Activated CD8-positive, alpha-beta memory T cell treated with anti-CD3 and anti-CD28 coated beads, Interleukin-2, amount 50 U/mL, for 24 hours (primary cell): Measurements from ENCODE around the gene TBC1D24.

Experiments
- DNase-seq: peaks from one replicate; pipeline ENCODE4 v3.0.0-alpha.2; 2020; ENCODE audit errors: extremely low read depth

TBC1D24 gene

DNA sequence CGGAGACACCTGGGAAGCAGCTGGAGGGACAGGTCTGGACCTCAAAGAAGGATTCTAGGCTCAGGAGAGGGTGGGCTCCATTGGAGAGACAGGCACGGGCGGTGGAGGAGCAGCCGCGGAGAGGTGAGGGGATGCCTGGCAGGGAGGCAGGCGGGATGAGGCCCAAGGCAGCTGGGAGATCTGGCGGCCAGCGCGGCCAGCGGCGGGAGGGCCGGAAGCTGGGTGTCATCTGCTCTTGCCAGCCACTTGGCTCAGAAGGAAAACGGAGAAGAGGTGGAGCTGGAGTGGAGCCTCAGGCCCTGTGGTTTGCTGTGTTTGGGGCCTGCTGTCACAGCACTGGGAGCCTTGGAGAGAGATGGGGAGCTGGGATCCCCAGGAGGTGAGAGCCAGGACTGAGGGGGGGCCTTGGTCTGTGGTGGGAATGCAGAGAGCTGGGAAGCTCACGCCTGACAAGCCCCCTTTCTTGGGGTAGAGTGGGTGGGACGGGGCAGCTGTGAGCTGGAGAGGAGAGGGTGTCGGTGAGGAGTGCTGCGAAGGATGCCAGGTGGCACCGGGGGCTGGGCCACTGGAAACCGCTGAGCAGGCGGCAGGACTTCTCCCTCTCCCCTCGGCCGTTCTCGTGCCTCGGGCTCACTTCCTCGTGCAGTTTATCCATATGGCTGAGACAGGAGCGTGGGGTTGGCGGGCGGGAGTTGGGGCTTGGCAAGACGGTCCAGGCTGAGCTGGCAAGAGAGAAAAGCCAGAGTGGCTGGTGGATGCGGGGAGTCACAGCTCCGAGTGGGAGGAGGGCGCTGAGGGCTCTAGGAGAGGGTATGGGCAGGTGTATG lies 8.0 kb downstream of the TBC1D24 start:
- DNase-seq = no peak

DNA sequence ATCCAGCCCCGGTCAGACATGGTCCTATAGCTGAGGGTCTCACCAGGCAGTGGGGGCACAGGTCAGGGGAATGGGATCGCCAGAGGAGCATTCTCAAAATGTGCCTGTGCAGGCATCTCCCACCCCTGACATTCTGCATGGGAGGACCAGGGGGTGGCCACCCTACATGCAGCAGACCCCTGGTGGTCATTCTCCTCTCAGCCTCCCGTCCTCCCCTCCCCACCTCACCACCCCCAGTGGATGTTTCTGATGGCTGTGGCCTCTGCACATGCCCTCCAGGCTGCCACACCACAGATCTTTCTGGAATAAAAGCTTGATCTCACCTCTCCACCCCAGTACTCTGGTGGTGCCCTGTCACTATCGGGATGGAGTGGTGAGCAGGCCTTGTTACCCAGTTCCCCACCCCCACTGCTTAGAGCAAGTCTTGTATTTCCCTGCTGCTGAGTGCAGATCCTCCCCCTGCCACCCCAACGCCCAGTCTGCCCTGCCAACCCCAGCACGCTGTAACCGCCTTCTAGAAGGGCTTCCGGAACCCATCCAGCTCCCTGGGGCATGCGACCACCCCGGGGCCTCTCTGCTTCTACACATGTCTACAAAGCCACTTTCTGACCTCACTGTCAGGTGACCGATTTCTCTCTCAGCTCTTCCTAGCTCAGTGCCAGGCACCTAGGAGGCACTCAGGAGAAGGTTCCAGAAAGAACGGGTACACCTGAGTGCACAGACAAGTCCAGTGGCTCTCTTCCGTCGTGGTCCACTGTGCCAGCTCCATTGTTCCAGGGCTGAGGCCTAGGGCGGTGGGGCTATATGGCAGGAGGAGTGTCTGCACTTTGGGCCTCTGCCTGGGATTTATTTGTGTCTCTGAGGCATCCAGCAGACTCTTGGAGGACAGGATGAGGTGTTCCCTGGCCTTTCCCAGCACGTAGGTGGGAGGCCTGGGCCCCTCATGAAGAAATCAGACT lies 9.3 kb downstream of the TBC1D24 start:
- DNase-seq = no peak

DNA sequence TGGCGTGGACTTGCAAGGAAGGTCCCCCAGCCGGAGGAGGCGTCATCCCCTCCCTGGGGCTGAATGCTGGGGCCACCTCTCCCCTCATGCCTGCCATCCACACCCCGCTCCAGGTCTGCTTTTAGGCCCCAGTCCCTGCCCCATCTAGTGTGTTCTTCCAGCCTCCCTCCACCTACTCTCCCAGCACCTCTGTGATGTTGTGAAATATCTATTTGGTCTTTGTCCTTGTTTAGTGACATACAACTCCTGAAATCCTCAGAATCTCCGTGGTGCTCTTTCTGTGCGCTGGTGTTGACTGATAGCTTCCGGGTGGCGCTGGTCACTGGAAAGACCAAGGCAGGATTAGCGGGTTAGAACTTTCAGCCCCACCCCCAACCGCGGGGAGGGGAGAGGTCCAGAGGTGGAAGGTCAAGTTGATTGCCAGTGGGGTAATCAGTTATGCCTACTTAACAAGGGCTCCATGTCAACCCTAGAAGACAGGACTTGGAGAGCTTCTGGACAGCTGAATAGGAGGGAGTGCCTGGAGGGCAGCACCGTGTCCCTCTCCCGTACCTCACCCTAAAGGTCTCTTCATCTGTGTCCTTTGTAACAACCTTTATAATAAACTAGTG lies 10.1 kb downstream of the TBC1D24 start:
- no peak for DNase-seq

DNA sequence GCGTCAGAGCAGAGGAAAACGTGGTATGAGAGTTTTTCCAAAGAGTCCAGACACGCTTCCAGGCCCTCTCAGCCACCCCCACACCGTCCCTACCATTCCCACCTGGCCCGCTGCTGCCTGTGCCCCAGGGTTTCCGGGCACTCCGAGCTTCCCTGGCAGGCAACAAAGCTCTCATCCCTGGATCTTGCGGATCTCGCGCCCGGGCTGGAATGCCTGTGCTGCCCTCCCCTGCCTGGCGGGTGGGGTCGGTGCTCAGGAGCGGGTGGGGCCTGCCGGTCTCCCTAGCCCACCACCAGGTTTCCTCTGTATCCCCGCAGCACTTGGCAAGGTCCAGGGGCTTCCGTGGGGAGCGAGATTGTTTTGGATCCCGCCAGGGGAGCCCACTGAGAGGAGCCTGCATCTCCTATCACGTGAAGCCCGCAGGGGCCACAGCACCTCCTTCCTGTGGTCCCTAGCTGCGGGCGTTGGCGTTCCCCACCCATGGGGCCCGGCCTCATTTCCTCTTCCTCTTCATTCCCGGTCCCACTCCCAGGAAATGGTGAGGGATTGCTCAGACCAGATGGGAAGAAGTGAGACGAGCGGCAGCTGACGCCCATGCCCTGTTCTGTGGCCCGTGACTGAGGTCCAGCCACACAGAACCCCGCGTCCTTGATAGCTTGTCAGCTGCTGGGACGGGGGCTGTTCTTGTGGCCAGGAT lies 11.0 kb downstream of the TBC1D24 start:
- DNase-seq = no peak

DNA sequence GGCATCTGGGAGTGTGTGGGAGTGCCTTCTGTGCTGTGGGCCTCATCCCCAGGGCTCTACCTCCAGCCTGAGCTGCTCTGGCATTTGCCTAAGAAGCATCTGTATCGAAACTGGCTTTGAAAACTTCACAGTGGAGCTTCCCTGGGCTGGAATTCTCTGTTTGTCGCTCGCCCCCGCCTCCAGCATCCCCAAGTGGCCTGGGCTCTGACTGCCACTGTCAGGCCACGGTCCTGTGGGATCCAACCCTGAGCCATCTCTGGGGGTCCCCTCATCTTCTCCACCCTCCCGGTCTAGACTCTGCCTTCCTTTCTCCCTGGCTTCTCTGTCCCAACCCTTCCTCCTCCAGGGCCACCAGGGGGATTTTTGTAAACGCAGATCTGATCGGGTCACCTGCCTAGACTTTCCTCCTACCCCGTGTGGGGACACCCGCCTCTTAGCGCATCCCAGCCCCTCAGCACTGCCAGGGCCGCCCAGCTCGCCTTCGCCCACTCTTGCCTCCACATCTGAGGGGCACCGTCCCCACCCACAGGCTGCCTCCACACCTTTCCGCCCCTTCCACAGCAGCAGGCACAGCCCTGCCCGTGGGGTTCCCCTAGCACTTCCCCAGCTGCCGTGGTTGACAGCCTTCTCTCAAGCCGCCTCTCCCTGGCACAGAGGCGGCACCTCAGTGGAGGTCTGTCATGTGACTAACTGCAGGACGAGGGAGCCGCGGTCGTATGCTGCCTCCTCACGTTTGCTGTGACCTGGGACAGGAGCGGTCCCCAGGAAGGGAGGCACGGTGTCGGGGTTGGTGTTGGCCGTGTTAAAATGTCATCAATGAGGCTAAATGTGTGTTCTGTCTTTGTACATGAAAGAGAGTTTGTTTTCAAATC lies 12.0 kb downstream of the TBC1D24 start:
- peak; percentile 37 for DNase-seq

DNA sequence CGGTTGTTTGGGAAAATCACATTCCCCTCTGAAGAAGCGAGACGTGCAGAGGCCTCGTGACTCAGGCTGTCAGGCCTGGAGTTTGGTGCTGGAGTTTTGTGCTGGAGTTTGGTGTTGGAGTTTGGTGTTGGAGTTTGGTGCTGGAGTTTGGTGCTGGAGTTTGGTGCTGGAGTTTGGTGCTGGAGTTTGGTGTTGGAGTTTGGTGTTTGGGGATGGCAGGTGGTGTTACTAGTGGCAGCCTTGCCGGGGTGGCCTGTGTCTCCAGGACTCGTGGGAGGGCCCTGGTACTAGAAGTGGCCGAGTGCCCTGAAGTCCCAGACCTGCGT lies 12.6 kb downstream of the TBC1D24 start:
- DNase-seq = no peak

DNA sequence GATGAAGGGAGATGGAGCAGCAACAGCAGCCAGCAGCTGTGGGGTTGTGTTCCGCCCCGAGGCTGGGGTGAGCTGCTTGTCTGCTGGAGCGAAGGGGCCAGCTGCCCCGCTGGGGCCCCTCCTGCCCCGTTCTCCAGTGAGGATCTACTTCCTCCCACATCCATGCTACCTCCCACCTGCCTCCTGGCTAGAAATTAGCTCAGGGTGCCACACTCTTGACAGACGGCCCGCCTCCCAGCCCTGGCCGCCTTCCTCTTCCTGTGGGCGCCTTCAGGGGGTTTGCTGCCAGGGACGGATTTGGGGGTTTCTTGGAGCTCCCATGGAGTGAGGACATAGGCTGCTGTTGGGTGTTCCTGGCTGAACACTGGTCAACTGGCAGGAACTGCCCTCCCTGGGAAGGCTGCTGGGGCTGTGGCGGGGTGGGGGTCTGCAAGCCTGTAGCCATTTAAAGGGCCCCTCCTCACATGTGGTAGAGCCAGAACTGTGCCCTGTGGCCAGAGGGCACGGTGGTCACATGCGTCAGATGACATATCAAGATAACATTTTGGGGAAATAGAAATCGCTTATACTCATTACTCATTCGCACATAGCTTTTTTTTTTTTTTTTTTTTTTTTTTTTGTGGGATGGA lies 13.1 kb downstream of the TBC1D24 start:
- DNase-seq = no peak

DNA sequence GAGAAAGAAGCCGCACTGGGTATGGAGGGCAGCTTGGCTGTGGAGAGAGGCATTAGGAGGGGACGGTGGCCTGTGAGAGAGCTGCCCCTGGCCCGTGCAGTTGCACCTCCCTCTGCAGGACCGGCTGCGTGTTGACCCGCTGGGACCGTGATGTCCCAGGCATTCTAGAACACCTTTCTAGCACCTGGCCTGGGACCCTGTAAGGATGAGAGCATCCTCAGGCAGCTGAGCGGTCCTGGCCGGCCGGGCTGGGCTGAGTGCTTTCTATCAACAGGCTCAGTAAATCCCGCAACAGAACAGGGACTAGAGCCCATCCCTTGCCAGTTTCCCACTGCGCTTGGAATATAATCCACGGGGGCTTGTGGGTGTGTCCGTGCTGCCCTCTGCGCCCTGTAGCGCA lies 14.7 kb downstream of the TBC1D24 start:
- DNase-seq = no peak

DNA sequence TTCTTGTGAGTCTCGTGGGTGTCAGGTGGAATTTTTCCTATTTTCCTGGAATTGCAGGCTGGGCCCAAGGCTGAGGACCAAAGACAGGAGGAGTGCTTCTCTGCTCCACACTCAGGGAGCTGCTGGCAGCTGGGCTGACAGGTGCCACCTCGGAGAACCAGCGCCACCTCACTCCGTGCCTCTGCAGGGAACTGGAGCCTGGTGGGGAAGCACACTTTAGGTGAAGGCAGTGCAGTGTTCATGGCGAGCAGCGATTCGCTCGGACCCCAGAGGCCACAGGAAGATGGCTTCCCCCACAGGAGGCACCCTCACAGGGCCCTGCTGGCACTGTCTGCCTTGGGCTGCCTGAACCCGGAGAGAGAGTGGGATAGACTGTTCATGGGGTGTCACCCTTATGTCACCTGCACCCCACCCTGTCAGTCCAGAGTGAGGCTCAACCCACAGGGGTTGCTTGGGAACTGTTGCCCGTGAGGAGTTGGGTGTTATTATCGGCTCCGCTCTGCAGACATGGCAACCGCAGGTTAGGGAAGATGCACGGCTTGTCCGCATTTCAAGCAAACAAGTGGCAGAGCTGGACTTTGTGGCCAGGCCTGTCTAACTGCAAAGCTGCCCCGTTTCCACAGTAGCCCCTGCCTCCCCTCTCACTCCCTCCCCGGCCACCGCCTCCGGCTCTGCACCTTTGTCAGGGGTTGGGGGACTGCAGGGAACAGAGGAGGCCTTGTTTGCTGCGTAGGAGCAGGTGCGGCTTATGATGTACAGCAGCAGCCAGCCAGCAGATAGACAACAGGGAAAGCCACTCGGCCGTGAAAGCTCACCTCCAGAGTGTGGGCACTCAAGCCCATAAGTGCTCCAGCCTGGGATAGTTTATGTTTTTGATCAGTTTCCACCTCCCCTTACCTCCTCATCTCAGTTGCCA lies 15.5 kb downstream of the TBC1D24 start:
- DNase-seq = no peak

DNA sequence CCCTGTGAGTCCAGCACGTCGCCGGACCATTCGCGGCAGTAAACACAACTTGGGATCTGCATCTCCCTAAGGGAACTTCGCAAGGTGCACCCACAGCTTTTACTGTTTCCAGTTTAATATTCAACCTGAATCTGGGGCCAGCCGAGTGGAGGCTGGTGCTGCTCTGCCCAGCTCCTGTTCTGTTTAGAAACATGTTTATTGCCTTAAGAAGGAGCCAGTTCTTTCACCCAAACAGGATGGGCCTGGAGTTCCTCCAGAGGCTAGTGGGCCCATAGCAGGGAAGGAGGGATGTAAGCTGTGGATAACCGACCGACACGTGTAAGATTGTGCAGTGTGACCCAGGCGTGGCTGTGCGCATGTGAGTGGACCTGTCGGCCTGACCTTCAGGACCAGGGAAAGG lies 17.4 kb downstream of the TBC1D24 start:
- DNase-seq = no peak

DNA sequence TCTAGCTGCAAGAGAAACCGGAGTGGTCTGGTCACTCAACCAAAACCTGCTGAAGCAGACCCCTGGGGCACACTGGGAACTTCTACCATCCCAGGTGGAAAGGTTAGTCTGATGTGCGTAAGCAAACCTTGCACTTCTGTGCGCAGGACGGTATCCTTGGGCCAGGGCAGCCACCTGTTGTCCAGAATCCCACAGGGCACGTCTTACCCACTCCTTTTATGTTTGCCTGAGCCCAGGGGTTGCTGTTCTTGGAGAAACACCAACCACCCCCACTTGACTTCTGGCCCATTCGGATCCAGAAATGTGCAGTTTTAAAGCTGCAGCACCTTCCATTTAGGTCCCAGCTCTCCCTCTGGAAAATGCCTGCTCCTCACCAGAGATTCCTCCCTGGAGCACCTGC lies 18.7 kb downstream of the TBC1D24 start:
- DNase-seq = no peak

DNA sequence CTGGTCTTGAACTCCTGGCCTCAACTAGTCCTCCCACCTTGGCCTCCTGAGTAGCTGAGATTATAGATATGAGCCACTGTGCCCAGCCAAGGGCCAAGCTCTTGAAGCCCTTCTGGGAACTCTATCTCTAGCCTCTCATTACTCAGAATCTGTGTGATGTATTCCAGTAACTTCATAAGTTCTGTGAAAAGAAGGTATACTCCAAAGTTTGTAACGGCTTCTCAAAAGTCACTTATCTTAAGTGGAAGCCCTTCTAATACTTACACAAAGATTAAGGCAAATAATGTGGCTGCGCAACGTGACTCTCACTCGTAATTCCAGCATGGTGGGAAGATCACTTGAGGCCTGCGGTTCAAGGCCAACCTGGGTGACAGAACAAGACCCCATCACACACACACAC lies 19.7 kb downstream of the TBC1D24 start:
- DNase-seq = no peak

DNA sequence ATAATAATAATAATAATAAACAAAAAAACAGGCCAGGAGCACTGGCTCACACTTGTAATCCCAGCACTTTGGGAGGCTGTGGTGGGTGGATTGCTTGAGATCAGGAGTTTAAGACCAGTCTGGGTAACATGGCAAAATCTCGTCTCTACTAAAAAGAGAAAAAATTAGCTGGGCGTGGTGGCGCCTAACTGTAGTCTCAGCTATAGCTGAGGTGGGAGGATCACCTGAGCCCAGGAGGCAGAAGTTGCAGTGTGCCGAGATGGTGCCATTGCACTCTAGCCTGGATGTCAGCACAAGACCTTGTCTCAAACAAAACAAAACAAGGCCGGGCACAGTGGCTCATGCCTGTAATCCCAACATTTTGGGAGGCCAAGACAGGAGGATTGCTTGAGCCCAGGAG lies 20.1 kb downstream of the TBC1D24 start:
- DNase-seq = no peak

DNA sequence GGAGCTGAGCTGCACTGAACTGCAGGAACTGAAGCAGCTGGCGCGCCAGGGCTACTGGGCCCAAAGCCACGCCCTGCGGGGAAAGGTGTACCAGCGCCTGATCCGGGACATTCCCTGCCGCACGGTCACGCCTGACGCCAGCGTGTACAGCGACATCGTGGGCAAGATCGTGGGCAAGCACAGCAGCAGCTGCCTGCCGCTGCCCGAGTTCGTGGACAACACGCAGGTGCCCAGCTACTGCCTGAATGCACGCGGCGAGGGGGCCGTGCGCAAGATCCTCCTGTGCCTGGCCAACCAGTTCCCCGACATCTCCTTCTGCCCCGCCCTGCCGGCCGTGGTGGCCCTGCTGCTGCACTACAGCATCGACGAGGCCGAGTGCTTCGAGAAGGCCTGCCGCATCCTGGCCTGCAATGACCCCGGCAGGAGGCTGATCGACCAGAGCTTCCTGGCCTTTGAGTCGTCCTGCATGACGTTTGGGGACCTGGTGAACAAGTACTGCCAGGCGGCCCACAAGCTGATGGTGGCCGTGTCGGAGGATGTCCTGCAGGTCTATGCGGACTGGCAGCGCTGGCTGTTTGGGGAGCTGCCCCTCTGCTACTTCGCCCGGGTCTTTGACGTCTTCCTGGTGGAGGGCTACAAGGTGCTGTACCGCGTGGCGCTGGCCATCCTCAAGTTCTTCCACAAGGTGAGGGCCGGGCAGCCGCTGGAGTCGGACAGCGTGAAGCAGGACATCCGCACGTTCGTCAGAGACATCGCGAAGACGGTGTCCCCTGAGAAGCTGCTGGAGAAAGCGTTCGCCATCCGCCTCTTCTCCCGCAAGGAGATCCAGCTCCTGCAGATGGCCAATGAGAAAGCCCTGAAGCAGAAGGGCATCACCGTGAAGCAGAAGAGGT lies 21.5 kb downstream of the TBC1D24 start:
- no peak for DNase-seq

DNA sequence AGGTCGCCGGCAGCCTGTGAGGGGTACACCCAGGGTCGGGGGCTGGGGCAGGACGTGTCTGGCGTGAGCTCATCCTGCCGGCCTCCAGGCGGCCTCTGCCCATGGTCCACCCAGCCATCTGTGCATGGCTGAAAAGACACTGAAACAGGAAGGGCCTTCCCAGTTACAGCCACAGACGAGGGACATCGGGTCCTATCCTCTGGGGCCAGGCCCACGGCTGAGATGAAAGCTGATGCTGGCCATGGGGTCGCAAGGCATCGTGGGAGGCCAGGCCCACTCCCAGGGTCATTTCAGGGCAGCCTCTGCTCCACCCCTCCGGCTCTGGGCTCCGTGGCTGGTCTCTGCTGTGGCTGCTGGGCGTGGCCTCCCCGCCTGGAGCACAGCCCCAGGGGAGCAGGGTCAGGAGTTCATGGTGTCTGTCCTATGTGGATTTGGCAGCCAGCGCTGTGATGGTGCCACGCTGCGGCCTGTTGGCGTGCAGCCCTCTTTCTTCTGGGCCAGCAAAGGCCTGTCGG lies 22.2 kb downstream of the TBC1D24 start:
- DNase-seq = no peak

DNA sequence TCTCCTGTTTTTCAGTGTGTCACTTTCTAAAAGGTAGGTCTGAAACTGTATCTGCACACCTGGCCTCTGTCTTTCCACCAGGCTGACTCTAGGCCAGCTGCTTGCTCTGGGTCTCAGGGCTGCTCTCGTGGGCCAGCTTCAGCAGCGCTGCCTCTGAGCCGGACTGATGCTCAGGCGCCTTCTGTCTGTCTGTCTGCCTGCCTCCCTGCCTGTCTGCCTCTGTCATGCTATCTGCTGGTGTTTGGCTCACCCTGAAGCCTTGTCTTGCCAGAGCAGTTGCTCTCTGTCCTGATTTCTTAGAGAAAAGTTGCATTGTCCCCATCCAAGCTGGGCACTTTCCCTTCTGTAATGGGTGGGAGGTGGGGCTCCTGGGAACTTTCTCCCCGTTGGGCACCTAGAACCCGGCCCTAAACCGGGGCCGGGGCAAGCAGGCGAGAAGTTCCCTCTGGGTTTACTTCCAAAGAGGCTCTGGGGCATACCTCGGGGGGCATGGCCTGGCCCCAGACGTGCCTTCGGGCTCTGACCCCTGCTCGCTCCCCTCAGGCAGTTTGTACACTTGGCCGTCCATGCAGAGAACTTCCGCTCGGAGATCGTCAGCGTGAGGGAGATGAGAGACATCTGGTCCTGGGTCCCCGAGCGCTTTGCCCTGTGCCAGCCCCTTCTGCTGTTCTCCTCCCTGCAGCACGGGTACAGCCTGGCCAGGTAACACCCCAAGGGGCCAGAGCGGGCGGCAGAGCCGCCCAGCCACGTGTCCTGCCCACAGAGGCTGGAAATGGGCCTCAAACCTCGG lies 23.0 kb downstream of the TBC1D24 start:
- DNase-seq = no peak

DNA sequence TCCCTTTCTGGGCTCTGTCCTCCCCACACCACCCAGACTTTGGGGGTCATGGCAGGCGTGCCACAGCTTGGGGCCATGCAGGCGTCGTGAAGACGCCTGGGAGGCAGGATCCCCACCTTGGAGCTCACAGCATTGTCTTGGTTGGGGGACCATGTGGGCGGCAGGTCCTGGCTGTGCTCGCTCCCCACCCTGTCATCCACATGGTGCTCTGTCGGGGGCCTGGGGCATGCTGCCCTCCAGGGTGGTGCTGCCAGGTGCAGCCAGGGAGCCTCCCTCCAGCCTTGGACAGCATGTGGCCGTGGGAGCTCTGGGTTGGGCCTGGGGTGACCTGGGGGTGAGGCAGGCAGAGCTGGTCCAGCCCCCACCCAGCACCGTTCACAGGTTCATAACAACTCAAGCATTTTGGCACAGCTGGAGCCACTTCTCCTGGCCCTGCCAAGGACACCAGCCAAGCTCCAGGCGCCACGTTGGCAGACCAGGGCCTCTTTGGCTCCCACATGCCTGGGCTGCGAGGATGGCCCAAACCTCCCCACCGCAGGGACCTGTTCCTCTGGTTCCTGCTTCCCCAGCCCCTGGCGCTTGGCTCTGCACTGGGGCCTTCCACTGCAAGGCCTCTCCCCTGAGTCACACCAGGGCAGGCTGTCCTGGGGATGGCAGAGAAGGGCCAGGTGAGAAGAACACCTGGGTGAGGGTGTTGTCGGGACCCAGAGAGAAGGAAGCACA lies 23.8 kb downstream of the TBC1D24 start:
- no peak for DNase-seq
